DND-41 (cell line): ENCODE measurements around the gene BAHCC1.

Source experiments
- ATAC-seq: fragments of 200-7000 bp; cut with Tn5 transposase; 3 replicates; pipeline ENCODE4 v1.9.1; 2021; ENCODE audit warnings: low read depth; ENCODE audit not compliant: insufficient read depth
- DNase-seq: peaks from one replicate; pipeline ENCODE4 v3.0.0-alpha.2; 2020
- H2AFZ ChIP-seq: 2 replicates; pipeline ENCODE4 v1.6.0; 2012; ENCODE audit warnings: low read depth, low read length
- H3K27ac ChIP-seq: 2 replicates; pipeline ENCODE4 v1.5.1; 2012; ENCODE audit warnings: low read length, inconsistent platforms
- H3K27me3 ChIP-seq: fragments of 200-600 bp; sonication (generic); 2 replicates; pipeline ENCODE4 v1.6.0; 2012; ENCODE audit warnings: low read length, mild to moderate bottlenecking, inconsistent platforms; ENCODE audit not compliant: insufficient read depth, poor library complexity
- H3K36me3 ChIP-seq: 2 replicates; pipeline ENCODE4 v1.5.1; 2012; ENCODE audit warnings: low read length, inconsistent platforms; ENCODE audit not compliant: insufficient read depth
- H3K4me1 ChIP-seq: 2 replicates; pipeline ENCODE4 v1.5.1; 2012; ENCODE audit warnings: mild to moderate bottlenecking, low read length; ENCODE audit not compliant: insufficient read depth
- H3K4me2 ChIP-seq: 2 replicates; pipeline ENCODE4 v1.6.0; 2012; ENCODE audit warnings: mild to moderate bottlenecking, moderate library complexity, low read length, inconsistent platforms; ENCODE audit not compliant: insufficient read depth
- H3K4me3 ChIP-seq, 2 experiments: fragments of 200-600 bp in 1 of 2; shearing (Covaris generic) in 1 of 2; 2 replicates each; pipeline ENCODE4 v1.5.1; 2012 to 2016; ENCODE audit warnings: inconsistent platforms in 2 of 2, low read length in 2 of 2, mild to moderate bottlenecking in 2 of 2, low read depth in 1 of 2, moderate library complexity in 1 of 2
- H3K79me2 ChIP-seq: 2 replicates; pipeline ENCODE4 v1.6.0; 2012; ENCODE audit warnings: low read length, inconsistent platforms; ENCODE audit not compliant: insufficient read depth
- H3K9ac ChIP-seq: 2 replicates; pipeline ENCODE4 v1.6.0; 2012; ENCODE audit warnings: low read depth, mild to moderate bottlenecking, inconsistent platforms, low read length, moderate library complexity
- H3K9me3 ChIP-seq: 2 replicates; pipeline ENCODE4 v1.5.1; 2012; ENCODE audit warnings: low read length, moderate library complexity, mild to moderate bottlenecking, inconsistent platforms; ENCODE audit not compliant: insufficient read depth, severe bottlenecking
- H4K20me1 ChIP-seq: 2 replicates; pipeline ENCODE4 v1.6.0; 2012; ENCODE audit warnings: low read length; ENCODE audit not compliant: insufficient read depth
- EZH2 ChIP-seq: IDR thresholded peaks from 3 replicates; pipeline ENCODE4 v1.6.1; 2012; ENCODE audit warnings: borderline replicate concordance, low read depth, mild to moderate bottlenecking, moderate library complexity, low read length, inconsistent platforms; ENCODE audit not compliant: severe bottlenecking
- TF ChIP-seq, protein P1 (sequence below): IDR thresholded peaks from 2 replicates; pipeline ENCODE4 v1.5.1; 2012; ENCODE audit warnings: borderline replicate concordance, low read length, moderate library complexity, mild to moderate bottlenecking; ENCODE audit not compliant: poor library complexity, severe bottlenecking; ENCODE audit errors: extremely low read depth

Gene BAHCC1

DNA sequence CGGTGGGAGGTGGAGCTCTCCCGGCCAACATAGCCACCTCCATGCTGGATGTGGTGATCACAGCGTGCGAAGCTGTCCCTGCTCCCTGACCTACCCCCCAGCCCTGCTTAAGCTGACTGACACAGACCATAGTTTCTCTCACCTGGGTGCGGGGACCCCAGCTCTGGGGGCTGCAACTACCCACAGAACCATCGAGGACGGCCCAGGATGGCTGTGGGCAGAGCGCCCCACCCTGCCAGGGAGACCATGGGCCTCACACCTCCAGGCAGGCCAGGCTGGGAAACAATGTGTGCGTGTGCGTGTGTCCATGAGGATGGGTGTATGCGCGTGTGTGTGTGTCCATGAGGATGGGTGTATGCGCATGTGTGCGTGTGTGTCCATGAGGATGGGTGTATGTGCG is 20.4 kb downstream of the BAHCC1 start:
- H3K36me3 ChIP-seq, result no peaks in the 10 kb centered on the region
- H3K79me2 ChIP-seq, result no peaks in the 10 kb centered on the region
- H3K4me1 ChIP-seq, result no peaks in the 10 kb centered on the region; the same call in 1 of the 2 replicates
- peaks cover 35% of the 10 kb centered on the region for H4K20me1 ChIP-seq
- ATAC-seq (no peak), DNase-seq (no peak)
- no peak overlapping the region for H3K27ac ChIP-seq
- TF ChIP-seq, protein P1, sequence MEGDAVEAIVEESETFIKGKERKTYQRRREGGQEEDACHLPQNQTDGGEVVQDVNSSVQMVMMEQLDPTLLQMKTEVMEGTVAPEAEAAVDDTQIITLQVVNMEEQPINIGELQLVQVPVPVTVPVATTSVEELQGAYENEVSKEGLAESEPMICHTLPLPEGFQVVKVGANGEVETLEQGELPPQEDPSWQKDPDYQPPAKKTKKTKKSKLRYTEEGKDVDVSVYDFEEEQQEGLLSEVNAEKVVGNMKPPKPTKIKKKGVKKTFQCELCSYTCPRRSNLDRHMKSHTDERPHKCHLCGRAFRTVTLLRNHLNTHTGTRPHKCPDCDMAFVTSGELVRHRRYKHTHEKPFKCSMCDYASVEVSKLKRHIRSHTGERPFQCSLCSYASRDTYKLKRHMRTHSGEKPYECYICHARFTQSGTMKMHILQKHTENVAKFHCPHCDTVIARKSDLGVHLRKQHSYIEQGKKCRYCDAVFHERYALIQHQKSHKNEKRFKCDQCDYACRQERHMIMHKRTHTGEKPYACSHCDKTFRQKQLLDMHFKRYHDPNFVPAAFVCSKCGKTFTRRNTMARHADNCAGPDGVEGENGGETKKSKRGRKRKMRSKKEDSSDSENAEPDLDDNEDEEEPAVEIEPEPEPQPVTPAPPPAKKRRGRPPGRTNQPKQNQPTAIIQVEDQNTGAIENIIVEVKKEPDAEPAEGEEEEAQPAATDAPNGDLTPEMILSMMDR, result no peak
- no peak for TF ChIP-seq EZH2
- no peak overlapping the region for H3K9ac ChIP-seq
- H3K9me3 ChIP-seq, result no peaks in the 10 kb centered on the region
- no peaks in the 10 kb centered on the region for H3K27me3 ChIP-seq
- H2AFZ ChIP-seq, result no peak overlapping the region
- H3K4me2 ChIP-seq, result no peak overlapping the region
- no peak overlapping the region for H3K4me3 ChIP-seq

DNA sequence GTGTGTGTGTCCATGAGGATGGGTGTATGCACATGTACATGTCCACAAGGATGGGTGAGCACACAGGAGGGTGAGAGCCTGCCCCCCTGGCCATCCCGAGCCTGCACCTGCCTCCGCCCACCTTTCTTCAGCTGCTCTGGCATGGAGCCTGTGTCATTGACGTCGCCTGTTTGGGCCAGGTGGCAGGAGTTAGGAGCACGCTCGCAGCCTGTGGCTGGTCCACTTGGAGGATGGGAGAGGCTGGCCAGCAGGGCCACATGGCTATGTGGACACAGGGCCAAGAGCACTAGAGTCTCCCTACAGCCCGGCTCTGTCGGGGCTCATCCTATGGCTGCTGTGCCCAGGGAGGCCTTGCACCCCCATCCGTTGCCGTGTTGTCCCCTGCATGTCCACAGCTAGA is 21.4 kb downstream of the BAHCC1 start:
- H3K36me3 ChIP-seq, result no peaks in the 10 kb centered on the region
- H4K20me1 ChIP-seq, result peaks cover 32% of the 10 kb centered on the region
- no peak overlapping the region for H2AFZ ChIP-seq
- no peaks in the 10 kb centered on the region; the same call in 1 of the 2 replicates for H3K4me1 ChIP-seq
- H3K27me3 ChIP-seq, result no peaks in the 10 kb centered on the region
- no peak for TF ChIP-seq EZH2
- TF ChIP-seq, protein P1, result no peak
- ATAC-seq (no peak), DNase-seq (no peak)
- no peak overlapping the region for H3K4me3 ChIP-seq
- no peaks in the 10 kb centered on the region for H3K79me2 ChIP-seq
- H3K27ac ChIP-seq, result no peak overlapping the region
- H3K9ac ChIP-seq, result no peak overlapping the region
- no peaks in the 10 kb centered on the region for H3K9me3 ChIP-seq
- H3K4me2 ChIP-seq, result no peak overlapping the region

DNA sequence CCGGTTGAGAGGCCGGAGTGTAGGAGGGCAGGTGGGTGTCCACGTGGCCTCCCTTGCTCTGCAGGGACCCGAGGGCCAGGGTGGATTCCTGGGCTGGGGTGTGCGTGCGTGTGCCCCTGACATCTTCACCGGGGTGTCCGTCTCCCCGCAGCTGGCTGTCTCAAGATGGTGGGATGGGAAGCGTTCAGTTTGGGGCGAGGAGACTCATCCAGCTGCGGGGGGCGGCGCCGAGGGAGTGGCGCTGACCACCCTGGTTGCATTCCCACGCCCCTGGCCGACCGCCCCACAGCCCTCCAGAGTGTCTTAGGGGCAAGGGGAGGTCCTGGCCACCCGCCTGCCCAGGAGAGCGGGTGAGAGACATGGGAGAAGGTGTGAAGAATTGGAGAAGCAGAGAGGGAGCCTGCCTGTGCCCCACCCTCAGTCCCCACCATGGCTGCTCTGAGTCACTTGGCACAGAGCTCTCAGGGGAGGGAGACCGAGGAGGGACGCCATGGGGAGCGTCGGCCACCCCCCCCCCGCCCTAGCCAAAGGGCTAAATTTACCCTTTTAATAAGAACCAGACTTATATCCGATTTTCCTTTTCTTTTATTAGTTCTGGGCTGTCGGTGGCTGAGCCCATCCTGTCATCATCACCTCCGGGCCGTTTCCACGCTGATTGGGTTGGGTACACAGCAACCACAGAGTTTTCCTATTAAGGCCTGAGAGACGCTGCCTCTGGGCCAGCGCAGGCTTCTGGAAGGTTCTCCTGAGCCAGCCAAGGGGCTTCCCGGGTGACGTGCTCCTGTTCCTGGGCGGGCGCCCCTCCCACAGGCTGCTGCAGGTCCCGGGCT is 22.0 kb downstream of the BAHCC1 start:
- H3K9me3 ChIP-seq, result no peaks in the 10 kb centered on the region
- H2AFZ ChIP-seq, result no peak overlapping the region
- no peaks in the 10 kb centered on the region; the same call in 1 of the 2 replicates for H3K4me1 ChIP-seq
- ATAC-seq (no peak), DNase-seq (no peak)
- H4K20me1 ChIP-seq, result peaks cover 30% of the 10 kb centered on the region
- no peak overlapping the region for H3K4me2 ChIP-seq
- H3K27me3 ChIP-seq, result no peaks in the 10 kb centered on the region
- no peak overlapping the region for H3K9ac ChIP-seq
- H3K36me3 ChIP-seq, result no peaks in the 10 kb centered on the region
- no peak overlapping the region for H3K27ac ChIP-seq
- TF ChIP-seq, protein P1, result no peak
- TF ChIP-seq EZH2, result no peak
- H3K4me3 ChIP-seq, result no peak overlapping the region
- H3K79me2 ChIP-seq, result no peaks in the 10 kb centered on the region
